Measurements from ENCODE around the gene UNG. TPM values are rescaled to one million over a fixed set of nuclear protein-coding genes. Genes with fewer than 3 reads are reported as not detected.
A peak's percentile ranks its signal among the peaks of the same experiment; 100 is the strongest.

The UNG gene
- total RNA-seq, 1 donor from 2014 or later: 39.4 TPM

DNA sequence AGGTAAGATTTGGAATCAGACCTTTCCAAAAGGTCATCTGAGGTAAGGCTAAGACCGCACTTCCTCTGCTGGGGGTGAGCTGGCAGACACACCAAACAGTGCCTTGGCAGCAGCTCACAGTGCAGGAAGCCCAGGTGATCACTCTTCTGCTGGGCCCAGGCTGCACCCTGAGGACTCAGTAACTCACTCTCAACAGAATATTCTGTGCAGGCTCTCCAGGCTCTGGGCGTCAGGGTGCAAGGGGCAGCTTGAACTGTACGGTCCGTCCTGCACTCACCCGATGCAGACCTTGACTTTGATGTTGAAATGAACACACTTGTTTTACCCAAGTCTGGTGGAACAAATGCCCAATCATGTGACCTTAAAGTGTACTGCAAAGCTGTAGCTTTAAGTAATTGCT, 10.1 kb upstream of the UNG start:
- TF ChIP-seq, protein P1, sequence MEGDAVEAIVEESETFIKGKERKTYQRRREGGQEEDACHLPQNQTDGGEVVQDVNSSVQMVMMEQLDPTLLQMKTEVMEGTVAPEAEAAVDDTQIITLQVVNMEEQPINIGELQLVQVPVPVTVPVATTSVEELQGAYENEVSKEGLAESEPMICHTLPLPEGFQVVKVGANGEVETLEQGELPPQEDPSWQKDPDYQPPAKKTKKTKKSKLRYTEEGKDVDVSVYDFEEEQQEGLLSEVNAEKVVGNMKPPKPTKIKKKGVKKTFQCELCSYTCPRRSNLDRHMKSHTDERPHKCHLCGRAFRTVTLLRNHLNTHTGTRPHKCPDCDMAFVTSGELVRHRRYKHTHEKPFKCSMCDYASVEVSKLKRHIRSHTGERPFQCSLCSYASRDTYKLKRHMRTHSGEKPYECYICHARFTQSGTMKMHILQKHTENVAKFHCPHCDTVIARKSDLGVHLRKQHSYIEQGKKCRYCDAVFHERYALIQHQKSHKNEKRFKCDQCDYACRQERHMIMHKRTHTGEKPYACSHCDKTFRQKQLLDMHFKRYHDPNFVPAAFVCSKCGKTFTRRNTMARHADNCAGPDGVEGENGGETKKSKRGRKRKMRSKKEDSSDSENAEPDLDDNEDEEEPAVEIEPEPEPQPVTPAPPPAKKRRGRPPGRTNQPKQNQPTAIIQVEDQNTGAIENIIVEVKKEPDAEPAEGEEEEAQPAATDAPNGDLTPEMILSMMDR (IDR thresholded peaks at IDR 0.05; ENCODE audit: unreplicated experiment): no peak
- Mint-ChIP-seq H3K27me3 (ENCODE audit: unreplicated experiment) (no peaks in the 10 kb centered on the region), H3K9me3 (ENCODE audit: unreplicated experiment) (no peaks in the 10 kb centered on the region), H3K36me3 (ENCODE audit: low read depth, unreplicated experiment) (peaks cover 29% of the 10 kb centered on the region), H3K4me3 (ENCODE audit: unreplicated experiment) (no peak overlapping the region), H3K27ac (ENCODE audit: unreplicated experiment) (no peak overlapping the region), H3K4me1 (ENCODE audit: unreplicated experiment) (peaks cover 6% of the 10 kb centered on the region)
- no peak for DNase-seq (ENCODE audit: low spot score)

DNA sequence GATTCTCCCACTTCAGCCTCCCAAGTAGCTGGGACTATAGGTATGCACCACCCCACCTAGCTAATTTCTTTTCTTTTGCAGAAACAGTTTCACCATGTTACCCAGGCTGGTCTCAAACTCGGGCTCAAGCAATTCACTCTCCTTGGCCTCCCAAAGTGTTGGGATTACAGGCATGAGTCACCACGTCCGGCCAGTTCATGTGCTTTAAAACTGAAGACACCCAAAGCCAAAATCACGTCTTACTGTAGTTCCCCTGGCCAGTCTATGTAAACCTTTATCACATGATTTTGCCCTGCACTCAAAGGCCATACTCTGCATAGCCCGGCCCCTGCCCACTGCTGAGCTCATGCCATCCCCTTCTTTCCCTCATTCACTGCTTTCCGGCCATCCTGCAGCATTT, 8.6 kb upstream of the UNG start:
- Mint-ChIP-seq H3K27me3 (ENCODE audit: unreplicated experiment) (peaks cover under 1% of the 10 kb centered on the region), H3K4me3 (ENCODE audit: unreplicated experiment) (no peak overlapping the region), H3K36me3 (ENCODE audit: low read depth, unreplicated experiment) (peaks cover 21% of the 10 kb centered on the region), H3K4me1 (ENCODE audit: unreplicated experiment) (peaks cover 10% of the 10 kb centered on the region), H3K9me3 (ENCODE audit: unreplicated experiment) (no peaks in the 10 kb centered on the region), H3K27ac (ENCODE audit: unreplicated experiment) (no peak overlapping the region)
- DNase-seq (ENCODE audit: low spot score): no peak
- TF ChIP-seq, protein P1 (IDR thresholded peaks at IDR 0.05; ENCODE audit: unreplicated experiment): no peak

DNA sequence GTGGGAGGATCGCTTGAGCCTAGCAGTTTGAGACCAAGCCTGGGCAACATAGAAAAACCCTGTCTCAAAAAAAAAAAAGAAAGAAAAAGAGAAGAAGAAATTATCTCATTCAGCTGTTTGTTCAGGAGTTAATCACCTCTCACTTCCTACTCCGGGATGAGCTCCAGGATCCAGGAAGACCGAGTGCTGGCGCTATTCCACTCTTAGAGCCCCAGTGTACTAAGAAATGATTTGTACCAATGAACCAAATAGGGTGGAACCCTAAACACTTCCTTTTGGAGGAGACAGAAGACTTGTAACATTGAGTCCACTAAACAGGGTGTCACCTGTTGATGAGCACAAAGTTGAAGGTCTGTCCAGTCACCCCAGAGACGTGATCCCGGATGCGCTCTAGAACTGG, 7.7 kb upstream of the UNG start:
- H3K4me3 Mint-ChIP-seq (ENCODE audit: unreplicated experiment): no peak overlapping the region
- no peak for DNase-seq (ENCODE audit: low spot score)
- H3K4me1 Mint-ChIP-seq (ENCODE audit: unreplicated experiment): peaks cover 13% of the 10 kb centered on the region
- TF ChIP-seq, protein P1 (IDR thresholded peaks at IDR 0.05; ENCODE audit: unreplicated experiment): no peak
- H3K36me3 Mint-ChIP-seq (ENCODE audit: low read depth, unreplicated experiment): peaks cover 21% of the 10 kb centered on the region
- H3K27ac Mint-ChIP-seq (ENCODE audit: unreplicated experiment): no peak overlapping the region
- peaks cover 1% of the 10 kb centered on the region for H3K27me3 Mint-ChIP-seq (ENCODE audit: unreplicated experiment)
- no peaks in the 10 kb centered on the region for H3K9me3 Mint-ChIP-seq (ENCODE audit: unreplicated experiment)

DNA sequence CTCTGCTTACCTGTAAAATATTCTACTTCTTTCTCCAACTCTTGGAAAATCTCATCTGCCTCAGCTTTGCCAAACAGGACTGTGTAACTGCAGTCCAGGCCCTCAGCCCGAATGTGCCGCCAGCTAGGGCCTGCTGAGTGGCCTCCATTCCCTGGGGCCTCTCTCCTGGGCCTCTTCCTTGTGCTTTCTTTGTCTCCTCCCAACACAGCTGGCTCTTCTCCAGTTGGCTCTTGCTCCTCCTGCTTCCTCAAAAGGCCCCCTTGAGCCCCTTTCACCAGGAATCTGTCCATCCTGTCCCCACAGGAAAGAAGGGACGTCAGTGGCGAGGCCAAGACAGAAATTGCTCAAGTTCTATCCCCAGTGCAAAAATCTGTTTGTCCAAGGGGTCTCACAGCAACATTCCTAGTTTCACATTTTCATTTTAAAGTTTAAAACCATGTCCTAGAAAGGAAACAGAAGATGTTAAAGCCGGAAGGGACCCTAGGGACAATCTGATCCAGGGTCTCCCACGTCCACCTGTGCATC, 4.8 kb upstream of the UNG start:
- H3K4me3 Mint-ChIP-seq (ENCODE audit: unreplicated experiment): peak overlapping the region; percentile 77
- peaks cover 1% of the 10 kb centered on the region for H3K27me3 Mint-ChIP-seq (ENCODE audit: unreplicated experiment)
- H3K9me3 Mint-ChIP-seq (ENCODE audit: unreplicated experiment): no peaks in the 10 kb centered on the region
- peak overlapping the region; percentile 67 for H3K27ac Mint-ChIP-seq (ENCODE audit: unreplicated experiment)
- no peak for DNase-seq (ENCODE audit: low spot score)
- TF ChIP-seq, protein P1 (IDR thresholded peaks at IDR 0.05; ENCODE audit: unreplicated experiment): no peak
- peaks cover 18% of the 10 kb centered on the region for H3K36me3 Mint-ChIP-seq (ENCODE audit: low read depth, unreplicated experiment)
- H3K4me1 Mint-ChIP-seq (ENCODE audit: unreplicated experiment): peaks cover 13% of the 10 kb centered on the region

DNA sequence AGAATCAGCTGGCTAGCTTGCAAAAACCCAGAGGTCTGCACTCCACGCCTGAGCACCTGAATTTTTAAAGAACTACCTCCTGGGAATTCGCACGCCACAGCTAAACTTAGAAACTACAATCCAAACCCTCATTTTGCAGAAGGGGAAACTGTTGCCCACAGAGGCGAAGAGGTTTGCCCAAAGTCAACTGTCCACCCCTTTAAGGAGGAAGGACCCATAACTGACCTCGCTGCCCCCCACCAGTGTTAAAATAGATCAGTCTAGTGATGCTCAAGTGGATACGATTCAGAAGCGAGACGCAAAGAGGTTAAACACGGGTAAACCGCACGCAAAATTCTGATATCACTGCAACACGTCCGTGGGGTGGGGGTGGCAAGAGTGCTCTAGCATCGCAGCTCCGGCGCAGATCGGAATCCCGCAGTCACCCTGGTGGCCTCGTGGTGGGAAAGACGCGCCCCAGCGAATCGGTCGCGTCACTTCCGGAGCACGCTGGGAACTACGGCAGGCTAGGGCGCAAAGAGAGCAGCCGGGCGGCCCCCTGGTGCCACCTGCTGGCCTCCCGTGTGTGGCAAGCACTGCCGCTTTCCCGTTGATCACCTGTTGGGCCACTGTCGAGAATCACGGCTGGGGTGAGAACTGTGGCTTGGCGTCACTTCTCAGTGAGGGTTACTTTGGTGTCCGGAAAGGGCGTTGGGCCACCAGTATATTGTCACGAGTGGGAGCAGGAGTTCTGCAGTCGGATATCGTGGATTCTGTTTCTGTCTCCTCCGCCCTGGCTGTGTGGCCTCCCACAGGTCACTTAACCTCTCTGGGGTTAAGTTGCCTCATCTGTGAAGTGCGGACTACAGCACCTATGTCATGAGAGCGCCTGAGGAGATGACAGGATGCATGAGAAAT, 4.1 kb upstream of the UNG start, which contains the start of gene ALKBH2:
TSS of gene ALKBH2 (minus strand) at position 451 of the 897 bp plus-strand sequence. CDS start 686 bp downstream, outside the sequence.
- Mint-ChIP-seq H3K4me3 (ENCODE audit: unreplicated experiment) (peak within 1 kb of the TSS; percentile 77), H3K4me1 (ENCODE audit: unreplicated experiment) (peaks cover 13% of the 10 kb centered on the region), H3K27me3 (ENCODE audit: unreplicated experiment) (peaks cover 1% of the 10 kb centered on the region), H3K27ac (ENCODE audit: unreplicated experiment) (peak within 1 kb of the TSS; percentile 67), H3K9me3 (ENCODE audit: unreplicated experiment) (no peaks in the 10 kb centered on the region), H3K36me3 (ENCODE audit: low read depth, unreplicated experiment) (peaks cover 18% of the 10 kb centered on the region)
- peak; percentile 93 for DNase-seq (ENCODE audit: low spot score)
- TF ChIP-seq, protein P1 (IDR thresholded peaks at IDR 0.05; ENCODE audit: unreplicated experiment): peak; percentile 85

Data from endothelial cell (in vitro differentiated cells).